Testis (tissue), 2 donors: ENCODE measurements around the gene CYP24A1.

Source experiments
- POLR2A ChIP-seq: fragments of 450-650 bp; IDR thresholded peaks from one replicate; pipeline ENCODE4 v1.6.1; 2017; ENCODE audit warnings: antibody characterized with exemption, mild to moderate bottlenecking, moderate library complexity
- TF ChIP-seq, protein P1 (sequence below), 3 experiments: fragments of 450-650 bp in 2 of 3; fragments of 200-600 bp in 1 of 3; sonication (generic) in 1 of 3; IDR thresholded peaks; one replicate each; pipeline ENCODE4 v1.5.1; 2016 to 2019; ENCODE audit warnings: antibody characterized with exemption in 3 of 3, mild to moderate bottlenecking in 2 of 3, moderate library complexity in 1 of 3

GRCh38 chr20:54170026-54170471 is 3.7 kb downstream of the CYP24A1 start:
- TF ChIP-seq, protein P1, sequence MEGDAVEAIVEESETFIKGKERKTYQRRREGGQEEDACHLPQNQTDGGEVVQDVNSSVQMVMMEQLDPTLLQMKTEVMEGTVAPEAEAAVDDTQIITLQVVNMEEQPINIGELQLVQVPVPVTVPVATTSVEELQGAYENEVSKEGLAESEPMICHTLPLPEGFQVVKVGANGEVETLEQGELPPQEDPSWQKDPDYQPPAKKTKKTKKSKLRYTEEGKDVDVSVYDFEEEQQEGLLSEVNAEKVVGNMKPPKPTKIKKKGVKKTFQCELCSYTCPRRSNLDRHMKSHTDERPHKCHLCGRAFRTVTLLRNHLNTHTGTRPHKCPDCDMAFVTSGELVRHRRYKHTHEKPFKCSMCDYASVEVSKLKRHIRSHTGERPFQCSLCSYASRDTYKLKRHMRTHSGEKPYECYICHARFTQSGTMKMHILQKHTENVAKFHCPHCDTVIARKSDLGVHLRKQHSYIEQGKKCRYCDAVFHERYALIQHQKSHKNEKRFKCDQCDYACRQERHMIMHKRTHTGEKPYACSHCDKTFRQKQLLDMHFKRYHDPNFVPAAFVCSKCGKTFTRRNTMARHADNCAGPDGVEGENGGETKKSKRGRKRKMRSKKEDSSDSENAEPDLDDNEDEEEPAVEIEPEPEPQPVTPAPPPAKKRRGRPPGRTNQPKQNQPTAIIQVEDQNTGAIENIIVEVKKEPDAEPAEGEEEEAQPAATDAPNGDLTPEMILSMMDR (IDR thresholded peaks at IDR 0.05): no peak
- TF ChIP-seq POLR2A: no peak
